M059J (cell line): ENCODE results near the gene USP7. TPM values are rescaled to one million over a fixed set of nuclear protein-coding genes. Genes with fewer than 3 reads are reported as not detected.

Experiments
- DNase-seq: peaks from one replicate; pipeline ENCODE4 v3.0.0-alpha.2; 2012; ENCODE audit warnings: low read depth
- total RNA-seq: library from RNA; depleted of rRNA; stranded (reverse); fragments of >200 nt; shearing (Covaris generic); gene quantifications from 2 replicates; pipeline ENCODE4 v1.2.3, GENCODE V29; 2014

The USP7 gene
- total RNA-seq, 1 experiment from 2014 or later, result 35.0 TPM

DNA sequence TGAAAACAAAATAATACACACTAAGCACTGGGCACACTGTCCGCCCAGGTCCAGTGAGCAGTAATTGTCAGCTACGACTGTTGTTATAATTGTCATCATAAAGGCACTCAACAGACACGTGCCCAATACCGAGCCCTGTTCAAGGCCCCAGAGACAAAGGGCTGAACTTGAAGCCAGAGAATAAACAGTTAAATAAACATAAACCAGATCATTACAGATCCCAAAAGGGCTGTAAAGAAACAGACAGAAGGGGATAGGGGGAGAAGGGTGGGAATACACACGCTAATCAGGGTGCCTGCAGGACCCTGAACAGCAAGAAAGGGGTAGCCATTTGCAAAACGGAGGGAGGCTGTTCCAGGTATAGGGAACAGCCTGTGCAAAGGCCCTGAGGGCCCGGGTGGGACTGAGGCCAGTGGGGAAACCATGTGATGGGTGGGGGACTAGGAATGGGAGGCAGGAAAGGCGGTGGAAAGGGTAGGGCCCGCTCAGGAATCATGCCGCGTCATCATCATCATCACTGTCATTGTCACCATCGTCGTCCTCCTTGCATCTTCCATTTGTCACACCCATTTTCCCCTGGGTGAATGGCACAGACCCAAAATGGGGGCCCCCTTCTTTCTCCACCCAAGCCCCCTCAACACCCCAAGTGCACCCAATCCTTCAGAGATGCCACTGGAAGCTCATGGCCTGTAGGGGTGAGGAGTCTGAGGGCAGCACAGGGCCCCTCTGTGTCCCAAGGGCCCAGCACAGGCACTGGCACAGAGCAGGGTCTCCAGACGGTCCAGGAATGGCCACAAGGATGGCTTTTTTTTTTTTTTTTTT is 101.2 kb downstream of the USP7 start:
- no peak for DNase-seq

DNA sequence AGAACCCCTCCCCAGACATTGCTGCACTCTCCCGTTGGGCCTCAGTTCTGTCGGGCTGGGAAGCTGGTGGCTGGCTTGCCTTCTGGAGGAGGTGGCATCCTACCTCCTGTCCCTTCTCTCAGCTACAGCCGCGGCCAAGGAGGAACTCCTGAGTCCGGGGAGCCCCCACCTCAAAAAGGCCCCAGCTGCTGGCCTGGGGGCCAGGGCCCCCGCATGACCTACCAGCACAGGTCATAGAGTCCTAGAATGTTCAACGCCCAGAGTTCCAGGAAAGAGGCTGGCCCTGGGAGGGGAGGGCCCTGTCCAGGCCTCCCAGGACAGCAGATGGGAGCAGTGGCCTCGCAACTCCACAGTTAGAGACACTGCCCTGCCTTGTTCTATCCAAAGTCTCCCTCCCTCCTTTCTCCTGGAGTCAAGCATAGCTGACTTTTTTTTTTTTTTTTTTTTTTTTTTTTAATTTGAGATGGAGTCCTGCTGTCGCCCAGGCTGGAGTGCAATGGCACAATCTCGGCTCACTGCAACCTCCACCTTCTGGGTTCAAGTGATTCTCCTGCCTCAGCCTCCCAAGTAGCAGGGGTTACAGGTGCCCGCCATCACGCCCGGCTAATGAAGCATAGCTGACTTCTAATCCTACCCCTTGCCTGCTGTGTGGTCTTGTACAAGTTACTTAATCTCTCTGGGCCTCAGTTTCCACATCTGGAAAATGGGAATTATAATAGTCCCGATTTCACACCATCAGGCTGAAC is 102.0 kb downstream of the USP7 start:
- DNase-seq, result no peak

DNA sequence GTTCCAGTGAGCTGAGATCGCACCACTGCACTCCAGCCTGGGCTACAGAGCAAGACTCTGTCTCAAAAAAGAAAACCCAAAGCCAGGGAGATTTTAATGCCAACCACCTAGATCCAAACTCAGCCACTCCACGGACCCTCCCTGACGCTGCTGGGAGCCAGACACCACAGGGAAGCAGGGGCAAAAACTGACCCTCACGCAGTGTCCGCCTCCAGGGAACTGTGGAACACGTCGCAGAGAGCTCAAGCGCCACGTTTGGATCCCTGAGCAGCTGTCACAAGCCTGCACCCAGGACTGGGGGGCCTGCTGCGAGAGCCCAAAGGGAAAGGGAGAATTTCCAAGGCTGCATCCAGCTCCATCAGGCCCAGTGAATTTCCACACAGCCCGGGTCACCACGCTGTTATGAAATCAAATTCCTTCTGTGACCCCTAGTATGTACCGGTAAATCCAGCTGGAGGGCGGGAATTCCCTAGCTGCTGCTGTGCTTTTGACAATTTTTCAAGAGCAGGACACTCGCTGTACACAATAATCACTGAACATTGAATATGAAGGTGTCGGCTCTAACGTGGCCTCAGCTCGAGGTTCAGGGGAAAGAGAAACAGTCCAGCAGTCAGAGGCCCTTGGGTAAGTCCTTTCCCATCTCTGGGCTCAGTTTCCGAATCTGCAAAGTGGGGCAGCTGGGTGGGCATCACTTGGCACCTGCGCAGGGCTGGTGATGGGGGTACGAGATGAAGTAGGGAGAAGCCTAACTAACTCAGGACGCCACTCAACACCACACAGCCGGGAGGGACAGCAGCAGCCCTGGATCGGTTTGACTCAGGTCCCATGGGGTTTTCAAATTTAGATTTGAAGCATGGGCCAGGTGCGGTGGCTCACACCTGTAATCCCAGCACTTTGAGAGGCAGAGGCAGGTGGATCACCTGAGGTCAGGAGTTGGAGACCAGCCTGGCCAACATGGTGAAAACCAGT is 103.5 kb downstream of the USP7 start:
- DNase-seq, result peak; percentile 65

GRCh38 chr16:8858994-8859912 is 104.5 kb downstream of the USP7 start:
- DNase-seq, result no peak

DNA sequence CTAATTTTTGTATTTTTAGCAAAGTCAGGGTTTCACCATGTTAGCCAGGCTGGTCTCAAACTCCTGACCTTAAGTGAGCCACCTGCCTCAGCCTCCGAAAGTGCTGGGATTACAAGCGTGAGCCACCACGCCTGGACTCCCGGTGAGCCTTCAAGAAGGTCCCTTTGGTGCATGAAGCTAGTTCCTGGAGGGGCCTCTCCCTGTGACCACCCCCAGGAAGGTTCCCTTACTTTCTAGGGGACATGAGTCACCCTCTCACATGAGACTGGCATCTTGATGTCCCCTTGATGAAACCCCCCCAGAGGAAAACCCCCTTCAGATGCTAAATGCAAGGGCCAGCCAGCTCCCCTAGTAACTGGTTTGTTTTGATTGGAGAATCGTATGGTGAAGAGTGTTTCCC is 107.7 kb downstream of the USP7 start:
- no peak for DNase-seq

DNA sequence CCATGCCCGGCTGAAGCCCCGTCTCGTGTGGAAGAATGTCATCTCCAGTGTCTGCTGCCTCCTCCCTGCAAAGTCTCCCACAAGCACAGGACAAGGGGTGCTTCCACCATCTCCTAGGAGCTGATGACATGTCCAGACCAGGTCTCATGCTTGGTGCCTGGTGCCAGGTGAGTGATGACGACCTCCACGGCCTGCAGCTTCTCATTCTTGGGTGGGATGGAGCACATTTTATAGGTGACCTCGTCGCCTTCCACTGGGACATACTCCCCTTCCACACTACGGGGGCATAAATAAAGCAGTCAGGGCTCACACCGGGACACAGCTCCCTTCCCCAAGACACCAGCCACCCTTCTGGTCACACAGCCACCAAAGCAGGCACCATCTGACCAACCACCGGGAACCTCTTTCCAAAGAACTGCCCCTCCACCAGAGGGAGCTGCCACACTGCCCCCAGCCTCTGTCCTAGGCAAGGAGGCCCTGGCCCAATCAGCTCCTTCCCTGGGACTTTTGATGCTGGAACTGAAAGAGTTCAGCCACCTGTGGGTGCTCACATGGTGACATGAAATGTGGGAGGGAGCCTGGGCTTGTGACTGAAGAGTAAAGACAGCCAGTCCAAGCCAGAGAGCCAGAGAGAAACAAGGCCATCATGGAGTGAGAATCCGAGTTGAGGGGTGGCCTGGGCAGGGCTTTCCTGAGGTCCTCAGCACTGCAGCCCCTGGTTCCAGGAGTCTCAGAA is 108.5 kb downstream of the USP7 start:
- DNase-seq, result no peak

- no peak for DNase-seq
Measured at GRCh38 chr16:8854298-8854948, 109.3 kb downstream of the USP7 start.

DNA sequence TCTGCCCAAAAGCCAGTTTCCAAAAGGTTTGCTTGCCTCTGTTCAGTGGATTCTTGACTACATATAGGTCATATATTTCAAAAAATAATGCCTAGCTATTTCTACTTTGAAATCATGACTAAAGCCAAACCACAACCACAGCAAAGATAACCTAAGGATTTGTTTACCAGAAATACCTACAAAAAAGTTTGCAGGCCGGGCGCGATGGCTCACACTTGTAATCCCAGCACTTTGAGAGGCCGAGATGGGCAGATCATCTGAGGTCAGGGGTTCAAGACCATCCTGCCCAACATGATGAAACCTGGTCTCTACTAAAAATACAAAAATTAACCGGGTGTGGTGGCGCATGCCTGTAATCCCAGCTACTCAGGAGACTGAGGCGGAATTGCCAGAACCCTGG is 110.1 kb downstream of the USP7 start:
- DNase-seq, result no peak

DNA sequence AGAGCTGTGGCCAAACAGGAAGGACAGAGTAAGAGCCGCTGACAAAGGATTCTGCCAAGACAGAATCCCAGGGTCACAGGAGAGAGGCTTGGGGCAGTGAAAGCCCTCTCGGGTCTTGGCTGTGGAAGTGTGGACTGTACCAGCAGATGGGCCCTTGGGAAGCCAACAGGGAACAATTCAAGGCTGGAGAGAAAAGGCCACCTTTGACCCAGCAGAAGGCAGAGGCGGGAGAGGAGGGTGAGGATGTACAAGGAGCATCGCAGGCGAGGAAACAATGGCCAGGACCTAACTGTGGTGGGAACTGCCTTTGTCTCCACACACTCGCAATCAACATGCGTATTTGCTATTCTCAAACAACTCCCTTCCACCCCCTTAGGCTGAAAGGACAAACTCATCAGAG is 110.6 kb downstream of the USP7 start:
- no peak for DNase-seq

GRCh38 chr16:8852534-8852933 is 111.2 kb downstream of the USP7 start:
- DNase-seq, result peak; percentile 25

DNA sequence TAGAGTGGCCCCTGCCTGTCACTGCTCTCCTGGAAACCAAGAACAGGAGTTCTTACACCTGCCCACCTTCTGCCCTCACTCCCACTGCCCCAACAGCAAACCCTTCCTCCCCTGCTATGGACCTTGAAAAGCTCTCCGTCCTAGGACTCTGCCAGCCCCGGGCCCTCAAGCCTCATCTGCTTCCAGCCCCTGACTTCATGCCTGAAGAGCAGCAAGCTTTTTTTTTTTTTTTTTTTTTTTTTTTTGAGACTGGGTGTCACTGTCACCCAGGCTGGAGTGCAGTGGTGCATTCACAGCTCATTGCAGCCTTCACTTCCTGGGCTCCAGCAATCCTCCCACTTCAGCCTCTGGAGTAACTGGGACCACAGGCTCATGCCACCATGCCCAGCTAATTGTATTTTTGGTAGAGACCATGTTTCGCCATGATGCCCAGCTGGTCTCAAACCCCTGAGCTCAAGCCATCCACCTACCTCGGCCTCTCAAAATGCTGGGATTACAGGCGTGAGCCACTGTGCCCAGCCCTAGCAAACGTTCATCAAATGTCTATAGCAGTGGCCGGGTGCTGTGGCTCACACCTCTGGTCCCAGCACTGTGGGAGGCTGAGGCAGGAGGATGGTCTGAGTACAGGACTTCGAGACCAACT is 111.8 kb downstream of the USP7 start:
- DNase-seq, result no peak

GRCh38 chr16:8850279-8850885 is 113.3 kb downstream of the USP7 start:
- DNase-seq, result peak; percentile 89

- no peak for DNase-seq
Measured at GRCh38 chr16:8849411-8850011, 114.2 kb downstream of the USP7 start.

DNA sequence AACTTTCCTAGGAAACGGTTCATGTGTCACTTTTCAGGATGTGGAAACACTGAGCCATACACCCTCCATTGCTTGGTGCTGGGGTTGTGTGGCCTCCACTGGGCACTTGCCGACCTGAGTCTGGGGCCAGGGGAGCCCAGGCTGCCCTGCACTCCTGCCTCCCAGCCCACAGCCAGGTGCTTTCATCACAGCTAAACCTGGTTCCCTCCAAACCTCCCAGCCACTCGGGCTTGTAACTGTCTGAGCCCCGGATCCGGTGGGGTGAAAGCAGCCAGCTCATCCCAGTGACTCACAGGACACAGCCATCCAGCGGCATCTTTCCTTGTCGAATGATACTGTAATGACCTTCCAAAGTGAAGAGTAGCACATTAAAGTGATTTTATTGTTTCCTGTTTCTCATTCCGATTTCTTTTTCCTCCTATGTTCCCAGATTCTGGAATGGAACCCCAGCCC is 114.7 kb downstream of the USP7 start:
- DNase-seq, result peak; percentile 88

DNA sequence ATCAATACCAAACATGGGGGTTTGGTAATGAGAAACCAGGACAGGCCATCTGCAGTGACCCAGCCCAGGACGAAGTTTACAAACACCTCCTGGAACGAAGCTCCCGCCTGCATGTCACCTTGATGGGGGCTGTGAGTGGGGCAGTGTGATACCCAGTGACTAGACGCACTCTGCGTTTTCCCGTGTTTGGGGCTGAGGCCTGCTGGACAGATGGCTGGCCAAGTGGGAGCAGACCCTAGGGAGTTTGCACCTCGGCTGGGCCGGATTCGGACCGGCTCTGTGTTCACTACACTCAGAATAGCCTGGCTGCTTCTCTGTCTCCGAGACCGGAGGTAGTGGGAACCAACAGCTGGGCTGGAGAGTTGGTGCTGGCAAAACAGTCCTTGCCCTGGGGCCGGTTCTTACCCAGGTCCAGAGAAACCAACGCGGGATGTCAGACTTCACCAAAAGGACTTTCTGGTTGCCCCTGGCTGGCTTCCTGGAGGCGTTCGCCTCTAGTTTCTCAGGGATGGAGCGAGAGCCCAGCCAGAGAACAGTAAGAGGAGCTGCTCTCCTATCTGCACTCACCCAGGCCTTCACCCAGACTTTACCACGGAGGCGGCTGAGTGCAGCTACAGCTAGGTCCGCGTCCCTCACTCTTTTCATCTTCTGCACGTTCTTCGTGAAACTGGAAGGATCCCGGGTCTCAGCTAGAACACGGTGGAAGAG is 115.3 kb downstream of the USP7 start:
- no peak for DNase-seq

DNA sequence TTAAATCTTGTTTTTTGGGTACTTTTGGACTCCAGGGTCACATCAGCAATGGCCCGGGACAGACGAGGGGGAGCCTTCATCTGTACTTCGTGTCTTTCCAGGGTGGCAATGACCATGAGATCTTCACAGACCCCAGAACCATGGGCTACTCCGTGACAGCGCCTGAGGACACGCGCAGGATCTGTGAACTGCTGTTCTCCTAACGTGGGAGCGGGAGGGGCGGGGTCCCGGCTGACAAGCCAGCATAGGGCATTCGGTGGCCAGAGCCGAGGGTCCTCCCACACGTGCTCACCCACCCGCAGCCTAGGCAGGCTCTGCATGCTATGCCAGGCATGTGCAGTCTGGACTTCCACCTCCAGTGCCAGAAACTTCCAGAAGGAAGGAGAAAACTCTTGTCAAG is 116.1 kb downstream of the USP7 start:
- no peak for DNase-seq

DNA sequence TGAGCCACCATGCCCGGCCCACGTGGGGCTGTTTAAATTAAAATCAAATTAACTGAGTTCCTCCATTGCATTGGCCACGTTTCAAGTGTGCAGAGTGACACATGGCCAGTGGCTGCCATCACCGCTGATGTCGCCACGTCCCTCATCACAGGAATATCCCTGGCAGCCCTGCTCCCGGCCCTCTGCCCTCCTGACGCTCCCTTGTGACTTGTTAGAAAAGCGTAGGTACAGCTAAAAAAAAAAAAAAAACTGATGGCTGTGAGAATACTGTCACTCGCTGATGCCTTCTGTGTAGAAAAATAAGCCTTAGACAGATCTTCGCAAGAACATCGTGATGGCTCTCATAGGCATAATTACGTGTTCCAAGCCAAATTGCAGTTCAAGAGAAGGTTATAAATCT is 116.6 kb downstream of the USP7 start:
- no peak for DNase-seq
